Stimulated activated CD4-positive, alpha-beta T cell treated with anti-CD3 and anti-CD28 coated beads, Interleukin-4, amount 100 ng/mL, for 4 hours (primary cell): Measurements from ENCODE around the gene SERPINB12.

Experiments
- DNase-seq, 2 experiments: peaks; one replicate each; pipeline ENCODE4 v3.0.0-alpha.2; 2020

SERPINB12 gene

GRCh38 chr18:63604791-63605567 lies 62.8 kb downstream of the SERPINB12 start:
- DNase-seq, result no peak

DNA sequence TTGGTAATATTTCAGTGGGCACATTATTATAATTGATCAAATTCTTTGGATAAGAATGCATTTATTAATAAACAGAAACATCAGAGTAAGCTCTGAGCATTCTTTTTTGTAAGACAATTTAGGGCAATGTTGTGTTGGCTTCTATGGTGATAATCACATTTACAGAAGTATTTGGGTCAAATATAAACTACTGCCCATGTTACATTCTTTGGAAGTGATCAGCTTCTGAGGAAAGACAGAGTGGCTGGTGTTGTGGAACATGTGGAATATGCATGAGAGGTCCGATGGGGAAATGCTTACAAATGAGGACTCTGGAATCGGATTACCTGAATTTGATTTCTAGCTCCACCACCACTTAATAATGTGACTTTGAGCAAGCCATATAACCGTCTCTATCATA lies 64.4 kb downstream of the SERPINB12 start:
- DNase-seq, result no peak

DNA sequence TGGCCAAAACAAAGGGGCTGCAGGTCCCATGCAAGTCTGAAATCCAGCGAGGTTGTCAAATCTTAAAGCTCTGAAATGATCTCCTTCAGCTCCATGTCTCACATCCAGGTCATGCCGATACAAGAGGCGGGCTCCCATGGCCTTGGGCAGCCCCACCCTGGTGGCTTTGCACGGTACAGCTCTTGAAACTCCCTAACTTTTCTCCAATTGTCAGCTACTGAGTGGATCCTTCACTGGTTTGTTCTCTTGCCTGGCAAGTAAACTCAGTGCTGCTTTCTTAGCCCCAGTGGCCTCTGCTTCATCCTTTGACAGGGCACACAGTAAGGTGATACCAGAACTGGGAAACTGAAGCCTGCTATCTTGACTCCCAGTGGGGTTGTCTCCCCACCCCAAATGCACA lies 71.3 kb downstream of the SERPINB12 start:
- no peak for DNase-seq

- no peak for DNase-seq
These were observed 75.1 kb downstream of the SERPINB12 start for GRCh38 chr18:63617049-63617914.

GRCh38 chr18:63617915-63618234 lies 75.7 kb downstream of the SERPINB12 start:
- no peak for DNase-seq
